Renal pelvis (tissue), 4 donors: ENCODE data around the gene VSTM2L. TPM values are rescaled to one million over a fixed set of nuclear protein-coding genes. Genes with fewer than 3 reads are reported as not detected.

Experiments
- DNase-seq: peaks from one replicate; pipeline ENCODE4 v3.0.0-alpha.2; 2013
- polyA plus RNA-seq, 3 donors: library from polyadenylated mRNA; unstranded; fragments of 120-200 nt; gene quantifications; one replicate each; pipeline ENCODE4 v1.2.1, GENCODE V29; 2013; ENCODE audit not compliant: insufficient read length in 3 of 3

The VSTM2L gene
- polyA plus RNA-seq, 3 donors = 1.5 to 3.5 (median 2.1) TPM

DNA sequence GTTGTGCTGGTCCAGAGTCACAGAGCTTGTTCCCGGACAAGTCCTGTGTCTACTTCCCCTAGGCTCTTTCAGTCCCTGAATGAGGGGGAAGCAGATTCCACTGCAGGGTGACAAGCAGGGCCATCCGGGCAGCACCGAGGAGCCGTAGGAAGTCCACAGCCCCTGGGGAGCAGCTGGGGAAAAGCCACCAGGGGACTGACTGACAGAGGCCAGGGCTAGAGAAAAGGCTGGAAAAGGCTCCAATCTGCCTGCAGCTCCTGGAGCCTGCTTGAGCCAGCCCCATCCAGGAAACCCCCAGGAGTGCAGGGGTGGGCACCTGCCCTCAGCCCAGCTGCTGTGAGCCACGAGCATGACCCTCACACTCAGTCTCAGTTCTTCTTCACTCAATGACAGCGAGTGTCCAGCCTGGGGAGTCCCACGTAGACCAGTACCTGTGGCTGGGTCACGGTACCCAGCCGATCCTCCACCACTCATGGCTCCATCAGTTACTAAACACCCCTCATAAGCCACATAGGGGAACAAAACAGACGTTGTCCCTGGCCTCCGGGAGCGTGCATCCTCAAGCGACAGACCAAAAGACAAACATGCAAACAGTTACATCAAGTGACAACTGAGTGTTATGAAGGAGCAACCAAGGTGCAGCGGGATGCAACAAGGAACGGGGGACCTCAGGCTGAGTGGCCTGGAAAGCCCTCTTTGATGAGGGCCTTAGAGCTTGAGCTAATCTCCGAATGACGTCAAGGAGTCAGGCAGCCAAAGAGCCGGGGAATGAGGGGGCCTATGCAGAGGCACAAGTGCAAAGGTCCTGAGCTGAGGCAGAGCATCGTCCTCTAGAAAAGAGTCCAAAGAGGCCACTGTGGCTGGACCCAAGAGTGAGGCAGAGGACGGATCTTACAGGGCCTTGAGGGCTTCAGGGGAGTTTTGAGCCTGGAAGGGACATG, 24.8 kb upstream of the VSTM2L start:
- no peak for DNase-seq

- DNase-seq = no peak
Observed at GRCh38 chr20:37878835-37879599, 23.9 kb upstream of the VSTM2L start.

DNA sequence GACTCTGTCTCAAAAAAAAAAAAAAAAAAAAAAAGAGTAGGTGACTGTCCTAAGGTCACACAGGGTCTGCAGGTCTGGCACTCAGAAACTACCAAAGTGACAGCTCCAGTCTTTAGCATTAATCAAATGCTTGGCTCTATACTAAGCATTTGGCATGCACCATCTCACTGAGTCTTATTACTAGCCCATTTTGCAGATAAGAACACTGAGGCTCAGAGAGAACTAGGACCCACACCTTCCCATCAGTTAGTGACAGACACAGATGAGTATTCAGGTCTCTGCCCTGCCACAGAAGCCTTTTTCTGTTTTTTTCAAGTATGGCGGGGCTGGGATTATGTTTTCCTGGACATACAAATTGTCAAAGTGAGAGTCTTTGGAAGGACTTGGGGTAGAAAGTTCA, 23.1 kb upstream of the VSTM2L start:
- DNase-seq = no peak

DNA sequence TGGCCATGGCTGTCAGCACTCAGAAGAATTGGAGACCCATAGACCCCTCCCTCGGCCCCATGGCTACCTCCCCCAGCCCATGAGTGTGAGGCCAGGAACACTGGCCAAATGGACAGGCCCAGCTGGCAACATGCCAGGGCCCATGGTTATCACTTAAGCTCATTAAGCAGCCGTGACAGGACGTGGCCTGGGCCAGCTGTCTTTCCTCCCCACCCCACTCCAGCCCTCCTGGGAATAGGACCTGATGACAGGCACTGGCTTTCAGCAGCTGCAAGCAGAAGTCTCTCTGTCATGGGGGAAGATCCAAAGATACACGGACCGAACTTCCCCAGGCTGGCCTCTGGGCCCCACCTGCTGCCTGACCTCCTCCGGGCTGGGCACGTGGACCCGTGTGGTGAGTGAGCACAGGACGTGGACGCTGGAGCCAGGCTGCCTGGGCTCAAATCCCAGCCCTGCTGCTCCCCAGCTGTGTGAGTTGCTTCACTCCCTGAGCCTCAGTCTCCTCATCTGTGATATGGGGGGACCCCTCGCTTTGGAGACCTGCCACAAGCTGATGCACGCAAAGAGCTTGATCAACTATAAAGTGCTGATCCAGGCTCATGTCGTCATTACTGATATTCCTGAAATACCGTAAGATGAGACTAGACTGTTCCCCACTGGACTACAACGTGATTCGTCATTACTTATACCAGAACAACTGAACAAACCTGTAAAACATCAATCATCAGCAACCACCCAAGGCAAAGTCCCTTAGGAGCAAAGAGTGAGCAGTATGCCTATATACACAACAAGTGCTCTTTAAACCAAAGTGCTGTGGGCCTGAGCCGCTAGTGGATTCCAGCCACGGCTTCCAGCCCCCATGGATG, 22.0 kb upstream of the VSTM2L start:
- peak; percentile 50 for DNase-seq

GRCh38 chr20:37881601-37882343, 21.2 kb upstream of the VSTM2L start:
- DNase-seq = no peak

DNA sequence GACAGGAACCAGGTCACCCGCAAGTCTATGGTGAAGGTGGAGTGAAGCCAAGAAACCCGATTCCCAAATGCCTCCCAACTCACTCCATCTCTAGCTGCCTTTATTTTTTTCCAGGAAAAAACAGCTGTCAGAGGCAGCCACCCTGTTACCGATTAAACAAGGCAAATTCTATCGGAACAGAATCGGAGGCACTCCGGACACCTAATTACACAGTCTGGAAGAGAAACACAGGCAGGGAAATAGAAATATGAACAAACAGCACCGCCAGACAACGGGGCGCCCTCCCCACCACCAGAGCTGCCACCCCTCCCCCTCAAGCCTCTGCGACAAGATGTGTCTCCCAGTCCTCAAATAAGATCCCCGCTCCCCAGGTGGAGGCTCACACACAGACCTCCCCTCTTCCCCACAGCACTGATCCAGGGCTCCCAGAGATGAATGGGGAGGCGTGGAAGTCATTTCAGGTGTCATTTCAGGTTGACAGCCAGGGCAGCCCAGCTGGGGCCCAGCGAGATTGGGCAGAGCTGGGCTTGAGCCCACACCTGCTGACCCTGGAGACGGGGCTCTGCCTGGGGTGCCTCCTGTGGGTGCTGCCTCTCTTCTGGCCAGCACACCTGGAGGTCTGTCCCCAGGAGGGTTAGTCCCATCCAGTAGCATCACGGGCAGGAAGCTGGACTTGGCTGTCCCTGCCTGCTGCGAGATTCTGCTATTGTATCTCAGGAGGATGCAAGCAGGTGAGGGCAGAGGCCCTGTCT, 19.8 kb upstream of the VSTM2L start:
- no peak for DNase-seq

DNA sequence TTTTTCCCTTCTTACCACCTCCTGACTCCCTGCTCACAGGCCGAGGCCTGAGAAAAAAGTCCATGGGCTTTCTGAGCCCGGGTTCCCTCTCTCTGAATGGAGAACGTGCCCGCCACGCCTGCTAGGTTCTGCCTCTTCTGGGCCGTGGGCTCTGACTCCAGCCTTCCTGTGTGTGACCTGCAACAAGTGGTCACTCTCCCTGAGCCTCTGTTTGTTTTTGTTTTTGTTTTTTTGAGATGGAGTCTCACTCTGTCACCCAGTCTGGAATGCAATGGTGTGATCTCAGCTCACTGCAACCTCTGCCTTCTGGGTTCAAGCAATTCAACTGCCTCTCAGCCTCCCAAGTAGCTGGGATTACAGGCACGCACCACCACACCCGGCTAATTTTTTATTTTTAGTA, 17.9 kb upstream of the VSTM2L start:
- no peak for DNase-seq

DNA sequence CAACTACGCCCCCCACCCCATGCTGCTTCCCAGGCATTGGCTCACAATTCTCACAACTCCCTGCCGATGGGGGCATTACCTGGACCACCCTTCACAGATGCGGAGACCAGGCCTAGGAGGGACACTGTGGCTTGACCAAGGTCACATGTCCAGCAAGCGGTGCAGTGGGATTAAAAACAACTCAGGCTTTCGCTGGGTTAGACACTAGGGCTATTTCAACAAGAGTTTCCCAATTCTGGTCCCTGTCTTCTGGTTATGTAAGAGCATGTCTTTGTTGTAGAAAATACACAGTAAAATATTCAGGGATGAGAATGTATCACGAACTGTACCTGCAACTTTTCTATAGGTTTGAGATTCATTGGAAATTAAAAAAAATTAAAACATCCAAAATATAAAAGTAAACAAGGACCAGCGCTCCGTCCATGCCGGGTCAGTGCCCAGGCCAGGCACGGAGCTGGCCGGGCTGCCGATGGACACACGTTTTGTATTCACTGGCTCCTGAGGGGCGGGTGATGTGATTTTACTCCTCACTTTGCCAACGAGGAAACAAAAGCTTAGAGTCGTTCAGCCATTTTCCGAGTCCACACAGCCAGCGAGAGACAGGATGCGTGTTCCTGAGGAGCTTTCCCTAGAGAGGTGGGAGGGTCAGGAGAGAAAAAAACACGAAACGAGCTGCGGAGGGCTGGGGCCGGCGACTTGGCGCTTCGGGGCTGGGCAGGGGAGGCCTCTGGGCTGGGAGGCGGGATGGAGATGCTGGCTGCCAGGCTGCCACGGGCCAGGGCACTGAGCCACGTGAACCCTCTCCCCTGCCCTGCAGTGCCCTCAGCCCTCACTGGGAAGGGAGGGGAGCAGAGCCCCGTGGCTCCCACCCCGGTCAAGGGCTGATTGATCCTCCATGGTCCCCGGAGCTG, 17.1 kb upstream of the VSTM2L start:
- no peak for DNase-seq

DNA sequence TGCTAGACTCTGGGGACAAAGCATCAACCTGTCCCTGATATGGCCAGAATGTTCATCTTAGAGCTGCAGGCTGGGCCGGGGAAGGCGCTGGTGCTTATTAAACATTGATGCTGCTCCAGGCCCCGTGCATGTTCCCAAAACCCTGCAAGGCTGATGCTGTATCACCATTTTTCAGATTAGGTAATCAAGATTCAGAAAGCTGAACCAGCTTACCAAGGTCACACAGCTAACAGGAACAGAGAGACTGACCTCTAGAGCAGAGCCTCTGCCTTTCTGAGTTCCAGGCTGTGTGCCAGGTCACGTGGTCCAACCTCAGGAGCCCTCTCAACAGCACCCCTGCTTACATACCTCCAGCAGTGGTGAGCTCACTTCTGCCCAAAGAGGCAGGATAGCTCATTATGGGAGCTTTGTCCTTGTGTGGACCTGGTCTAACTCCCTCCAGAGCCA, 16.1 kb upstream of the VSTM2L start:
- no peak for DNase-seq

DNA sequence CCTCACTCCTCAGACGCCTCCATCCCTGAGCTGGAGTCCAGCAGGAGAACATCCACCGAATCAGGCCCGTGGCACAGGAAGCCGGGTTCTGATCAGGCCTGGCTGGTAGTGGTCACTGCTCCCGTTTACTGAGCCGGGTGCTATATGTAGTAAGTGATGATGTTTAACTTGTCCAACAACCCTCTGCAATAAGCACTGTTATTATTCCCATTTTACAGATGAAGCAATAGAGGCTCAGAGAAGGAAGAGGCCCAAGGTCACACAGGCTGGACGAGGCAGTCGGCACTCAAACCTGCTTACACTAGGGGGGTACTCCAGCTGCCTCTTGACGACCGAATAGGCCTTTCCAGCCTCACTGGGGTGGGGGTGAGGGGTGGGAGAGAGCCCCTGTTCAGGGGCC, 14.3 kb upstream of the VSTM2L start:
- no peak for DNase-seq

GRCh38 chr20:37890108-37890507, 12.8 kb upstream of the VSTM2L start:
- DNase-seq = no peak

DNA sequence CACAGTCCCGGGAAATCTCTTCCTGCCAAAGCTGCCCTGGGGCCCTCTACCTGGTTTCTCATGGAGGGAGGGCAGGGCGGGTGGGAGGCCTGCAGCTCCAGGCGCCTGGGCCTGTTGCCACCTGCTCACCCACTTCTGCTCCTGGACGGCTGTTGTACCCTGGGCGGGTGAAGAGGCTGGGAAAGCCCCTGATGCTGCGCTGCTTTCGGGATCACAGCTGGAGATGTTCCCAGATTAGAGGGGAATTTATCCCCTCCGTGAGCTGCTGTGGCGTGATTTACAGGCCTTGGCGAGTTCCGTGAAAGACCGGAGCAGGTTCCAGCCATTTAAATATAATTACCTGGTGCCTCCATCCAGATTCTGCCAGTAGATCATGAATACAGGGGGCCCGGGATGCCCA, 12.3 kb upstream of the VSTM2L start:
- no peak for DNase-seq

DNA sequence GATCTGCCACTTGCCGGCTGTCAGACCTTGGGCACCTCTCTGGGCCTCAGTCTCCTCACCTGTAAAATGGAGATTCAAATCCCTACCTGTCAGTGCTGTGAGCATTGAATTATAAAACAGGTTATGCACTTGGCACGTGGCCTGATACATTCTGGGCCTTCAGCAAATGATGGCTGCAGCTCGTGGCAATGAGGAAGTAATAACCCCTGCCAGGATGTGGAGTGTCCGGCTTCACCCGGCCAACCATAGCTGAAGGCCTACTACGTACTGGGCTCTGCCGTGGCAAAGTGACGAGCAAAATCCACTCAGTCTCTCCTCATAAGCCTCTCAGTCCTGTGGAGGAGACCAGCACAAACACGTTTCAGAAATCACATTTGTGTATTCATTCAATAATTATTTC, 10.9 kb upstream of the VSTM2L start:
- no peak for DNase-seq

DNA sequence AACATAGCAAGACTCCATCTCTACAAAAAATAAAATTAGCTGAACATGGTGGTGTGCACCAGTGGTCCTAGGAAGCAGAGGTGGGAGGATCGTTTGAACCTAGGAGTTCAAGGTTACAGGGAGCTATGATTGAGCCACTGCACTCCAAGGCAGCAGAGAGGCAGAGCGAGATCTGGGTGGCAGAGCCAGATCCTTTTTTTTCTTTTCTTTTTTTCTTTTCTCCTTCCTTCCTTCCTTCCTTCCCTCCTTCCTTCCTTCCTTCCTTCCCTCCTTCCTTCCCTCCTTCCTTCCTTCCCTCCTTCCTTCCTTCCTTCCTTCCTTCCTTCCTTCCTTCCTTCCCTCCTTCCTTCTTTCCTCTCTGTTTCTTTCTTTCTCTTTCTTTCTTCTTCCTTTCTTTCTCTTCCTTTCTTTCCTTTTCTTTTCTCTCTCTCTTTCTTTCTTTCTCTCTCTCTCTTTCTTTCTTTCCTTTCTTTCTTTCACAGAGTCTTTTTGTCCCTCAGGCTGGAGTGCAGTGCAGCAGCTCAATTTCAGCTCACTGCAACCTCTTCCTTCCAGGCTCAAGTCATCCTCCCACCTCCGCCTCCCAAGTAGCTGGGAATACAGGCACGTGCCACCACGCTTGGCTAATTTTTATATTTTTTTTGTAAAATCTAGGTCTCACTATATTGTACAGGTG, 9.2 kb upstream of the VSTM2L start:
- no peak for DNase-seq

DNA sequence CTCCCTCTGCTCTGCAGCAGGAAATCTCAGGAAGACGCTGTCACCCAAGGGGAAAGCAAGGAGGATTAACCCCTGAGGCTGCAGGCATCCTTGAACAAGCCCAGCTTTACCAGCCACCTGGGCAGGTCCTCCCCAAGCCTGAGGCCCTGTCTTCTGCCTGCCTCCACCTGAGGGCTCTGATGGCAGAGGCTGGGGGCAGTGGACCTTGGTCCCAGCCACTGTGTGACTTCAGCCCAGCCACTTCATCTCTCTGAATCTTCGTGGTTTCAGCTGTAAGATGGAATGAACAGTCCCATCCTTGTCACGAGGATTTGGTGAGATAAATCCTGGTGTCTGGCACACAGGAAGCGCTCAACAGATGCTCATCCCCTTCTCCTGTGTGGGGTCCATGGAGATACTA, 8.5 kb upstream of the VSTM2L start:
- DNase-seq = no peak

DNA sequence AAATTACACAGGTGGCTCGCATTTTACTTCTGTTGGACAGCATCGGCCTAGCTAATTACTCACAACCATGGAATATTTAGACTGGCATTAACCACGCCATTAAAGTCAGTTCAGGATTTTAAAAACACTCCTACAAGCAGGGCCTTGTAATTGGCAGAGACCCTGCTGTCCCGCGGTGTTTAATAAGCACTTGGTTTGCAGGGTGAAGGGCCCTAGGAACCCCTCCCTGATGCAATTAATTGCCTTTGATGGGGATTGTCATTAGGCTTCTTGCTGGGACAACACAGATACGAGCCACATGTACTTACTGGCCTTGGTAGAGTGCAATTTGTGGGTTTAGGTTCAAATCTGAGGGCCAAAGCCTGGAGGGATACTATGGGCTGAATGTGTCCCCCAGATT, 7.8 kb upstream of the VSTM2L start:
- no peak for DNase-seq

DNA sequence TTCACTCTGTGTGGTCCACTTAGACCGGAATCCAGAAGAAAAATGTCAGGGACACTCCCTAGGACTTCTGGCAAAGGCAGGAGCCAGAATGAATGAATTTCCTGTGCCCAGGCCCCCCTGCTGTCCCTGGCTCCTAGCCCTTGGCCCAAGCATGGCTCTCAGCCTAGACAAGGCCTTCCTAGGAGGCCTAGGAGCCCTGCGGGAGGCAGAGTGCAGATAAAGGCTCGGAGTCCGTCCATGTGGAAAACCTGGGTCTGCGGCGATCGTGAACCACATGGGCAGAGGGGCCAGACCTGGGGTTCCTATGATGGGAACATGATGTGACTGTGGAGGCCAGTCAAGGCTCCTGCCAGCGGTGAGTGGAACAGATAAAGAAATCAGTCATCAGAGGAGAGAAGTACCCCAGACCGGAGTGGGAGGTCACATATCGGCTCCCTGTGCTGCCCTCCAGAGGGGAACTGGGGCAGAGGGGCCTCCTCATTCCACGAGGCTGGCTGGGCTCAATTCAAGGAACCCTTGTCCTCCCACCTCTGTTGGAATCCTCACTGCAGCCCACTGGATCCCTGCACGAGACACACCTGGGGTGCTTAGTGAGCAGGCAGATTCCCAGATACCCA, 5.9 kb upstream of the VSTM2L start:
- no peak for DNase-seq
